Measurements from ENCODE around the gene MYO1F. TPM values are rescaled to one million over a fixed set of nuclear protein-coding genes. Genes with fewer than 3 reads are reported as not detected.

Gene MYO1F
- total and polyA plus RNA-seq, 10 of the 15 experiments (the other 5 are each of a cell fraction or from before 2014, with no cell fraction given) = 3.5 to 49.4 (median 31.3) TPM

DNA sequence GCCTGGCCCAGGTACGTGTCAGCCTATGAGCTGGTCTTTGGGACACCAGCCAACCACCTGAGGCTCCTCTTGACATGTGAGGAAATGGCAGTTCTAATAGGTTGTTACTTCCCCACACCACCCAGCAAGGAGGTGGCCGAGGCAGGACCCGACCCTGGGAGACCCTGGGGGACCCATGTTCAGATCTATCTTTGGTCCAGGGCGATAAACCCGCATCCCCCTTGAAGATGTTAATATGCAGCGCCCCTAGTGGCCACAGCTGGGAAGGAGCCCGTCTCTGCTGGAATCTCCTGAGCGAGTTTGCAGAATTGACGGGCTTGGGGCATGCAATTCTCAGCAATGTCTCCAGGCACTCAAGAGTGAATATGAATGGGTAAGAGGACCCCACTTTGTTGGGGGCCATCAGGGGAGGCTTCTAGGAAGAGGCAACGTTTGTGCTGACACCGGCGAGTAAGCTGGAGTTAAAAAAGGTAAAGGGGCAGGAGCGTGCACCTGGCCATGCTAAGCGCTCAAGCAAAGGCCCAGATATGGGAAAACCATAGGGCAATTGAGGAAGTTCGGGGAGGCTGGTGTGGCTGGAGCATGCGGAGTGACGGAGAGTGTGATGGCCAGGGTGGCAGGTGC lies 1.5 kb upstream of the MYO1F start (continued):
- TF ChIP-seq, protein P1, sequence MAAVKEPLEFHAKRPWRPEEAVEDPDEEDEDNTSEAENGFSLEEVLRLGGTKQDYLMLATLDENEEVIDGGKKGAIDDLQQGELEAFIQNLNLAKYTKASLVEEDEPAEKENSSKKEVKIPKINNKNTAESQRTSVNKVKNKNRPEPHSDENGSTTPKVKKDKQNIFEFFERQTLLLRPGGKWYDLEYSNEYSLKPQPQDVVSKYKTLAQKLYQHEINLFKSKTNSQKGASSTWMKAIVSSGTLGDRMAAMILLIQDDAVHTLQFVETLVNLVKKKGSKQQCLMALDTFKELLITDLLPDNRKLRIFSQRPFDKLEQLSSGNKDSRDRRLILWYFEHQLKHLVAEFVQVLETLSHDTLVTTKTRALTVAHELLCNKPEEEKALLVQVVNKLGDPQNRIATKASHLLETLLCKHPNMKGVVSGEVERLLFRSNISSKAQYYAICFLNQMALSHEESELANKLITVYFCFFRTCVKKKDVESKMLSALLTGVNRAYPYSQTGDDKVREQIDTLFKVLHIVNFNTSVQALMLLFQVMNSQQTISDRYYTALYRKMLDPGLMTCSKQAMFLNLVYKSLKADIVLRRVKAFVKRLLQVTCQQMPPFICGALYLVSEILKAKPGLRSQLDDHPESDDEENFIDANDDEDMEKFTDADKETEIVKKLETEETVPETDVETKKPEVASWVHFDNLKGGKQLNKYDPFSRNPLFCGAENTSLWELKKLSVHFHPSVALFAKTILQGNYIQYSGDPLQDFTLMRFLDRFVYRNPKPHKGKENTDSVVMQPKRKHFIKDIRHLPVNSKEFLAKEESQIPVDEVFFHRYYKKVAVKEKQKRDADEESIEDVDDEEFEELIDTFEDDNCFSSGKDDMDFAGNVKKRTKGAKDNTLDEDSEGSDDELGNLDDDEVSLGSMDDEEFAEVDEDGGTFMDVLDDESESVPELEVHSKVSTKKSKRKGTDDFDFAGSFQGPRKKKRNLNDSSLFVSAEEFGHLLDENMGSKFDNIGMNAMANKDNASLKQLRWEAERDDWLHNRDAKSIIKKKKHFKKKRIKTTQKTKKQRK (IDR thresholded peaks at IDR 0.05; ENCODE audit: low read depth, low read length) = no peak
- no peak for TF ChIP-seq HCFC1 (IDR thresholded peaks at IDR 0.05; ENCODE audit: low read length)
- TF ChIP-seq, protein P2, sequence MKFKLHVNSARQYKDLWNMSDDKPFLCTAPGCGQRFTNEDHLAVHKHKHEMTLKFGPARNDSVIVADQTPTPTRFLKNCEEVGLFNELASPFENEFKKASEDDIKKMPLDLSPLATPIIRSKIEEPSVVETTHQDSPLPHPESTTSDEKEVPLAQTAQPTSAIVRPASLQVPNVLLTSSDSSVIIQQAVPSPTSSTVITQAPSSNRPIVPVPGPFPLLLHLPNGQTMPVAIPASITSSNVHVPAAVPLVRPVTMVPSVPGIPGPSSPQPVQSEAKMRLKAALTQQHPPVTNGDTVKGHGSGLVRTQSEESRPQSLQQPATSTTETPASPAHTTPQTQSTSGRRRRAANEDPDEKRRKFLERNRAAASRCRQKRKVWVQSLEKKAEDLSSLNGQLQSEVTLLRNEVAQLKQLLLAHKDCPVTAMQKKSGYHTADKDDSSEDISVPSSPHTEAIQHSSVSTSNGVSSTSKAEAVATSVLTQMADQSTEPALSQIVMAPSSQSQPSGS (IDR thresholded peaks at IDR 0.05; ENCODE audit: low read length) = no peak
- no peak for TF ChIP-seq POLR2AphosphoS5 (IDR thresholded peaks at IDR 0.05; ENCODE audit: low read length)
- no peak for TF ChIP-seq PAX5 (IDR thresholded peaks at IDR 0.05; ENCODE audit: borderline replicate concordance, low read depth, low read length)
- TF ChIP-seq YY1 (IDR thresholded peaks at IDR 0.05; ENCODE audit: low read depth, low read length) = peak; percentile 44; the same call in 1 of the 2 replicates
- TF ChIP-seq NFIC (IDR thresholded peaks at IDR 0.05; ENCODE audit: low read depth, low read length) = no peak
- TF ChIP-seq ESRRA (IDR thresholded peaks at IDR 0.05; ENCODE audit: low read length) = no peak
- TF ChIP-seq RELA (IDR thresholded peaks at IDR 0.05; ENCODE audit: borderline replicate concordance, partially characterized antibody) = no peak
- TF ChIP-seq EZH2 (IDR thresholded peaks at IDR 0.05; ENCODE audit: borderline replicate concordance, control insufficient read depth, low read depth, low read length) = no peak
- TF ChIP-seq, protein P3, sequence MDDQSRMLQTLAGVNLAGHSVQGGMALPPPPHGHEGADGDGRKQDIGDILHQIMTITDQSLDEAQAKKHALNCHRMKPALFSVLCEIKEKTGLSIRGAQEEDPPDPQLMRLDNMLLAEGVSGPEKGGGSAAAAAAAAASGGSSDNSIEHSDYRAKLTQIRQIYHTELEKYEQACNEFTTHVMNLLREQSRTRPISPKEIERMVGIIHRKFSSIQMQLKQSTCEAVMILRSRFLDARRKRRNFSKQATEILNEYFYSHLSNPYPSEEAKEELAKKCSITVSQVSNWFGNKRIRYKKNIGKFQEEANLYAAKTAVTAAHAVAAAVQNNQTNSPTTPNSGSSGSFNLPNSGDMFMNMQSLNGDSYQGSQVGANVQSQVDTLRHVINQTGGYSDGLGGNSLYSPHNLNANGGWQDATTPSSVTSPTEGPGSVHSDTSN (IDR thresholded peaks at IDR 0.05; ENCODE audit: insufficient replicate concordance, low read depth, low read length) = no peak
- no peak for TF ChIP-seq FOS (IDR thresholded peaks at IDR 0.05; ENCODE audit: borderline replicate concordance, extremely low read depth, insufficient read length)
- TF ChIP-seq RUNX3 (IDR thresholded peaks at IDR 0.05; ENCODE audit: low read length) = peak; percentile 30; the same call in 1 of the 2 replicates
- TF ChIP-seq SMARCA5 (IDR thresholded peaks at IDR 0.05) = 0 out of 2 replicates have a peak, but pooled peaks have one; percentile 37
